Inflammatory macrophage treated with lipopolysaccharide for 1 hour (primary cell): ENCODE data around the gene AK4.
"Not testable (repeated sequence)": the region's sequence is repeated elsewhere in the genome, so short reads cannot be mapped to it uniquely, and the experiment has no call there.

Experiments used
- DNase-seq, 2 donors: peaks; one replicate each; pipeline ENCODE4 v3.0.0-alpha.2; 2020 to 2022

The AK4 gene

GRCh38 chr1:65148178-65148547 lies at the start of gene AK4:
Gene AK4, plus strand, starts transcription at chr1:65148203. Its CDS starts 205 bp downstream, at chr1:65148408.
- not testable (repeated sequence) for DNase-seq

DNA sequence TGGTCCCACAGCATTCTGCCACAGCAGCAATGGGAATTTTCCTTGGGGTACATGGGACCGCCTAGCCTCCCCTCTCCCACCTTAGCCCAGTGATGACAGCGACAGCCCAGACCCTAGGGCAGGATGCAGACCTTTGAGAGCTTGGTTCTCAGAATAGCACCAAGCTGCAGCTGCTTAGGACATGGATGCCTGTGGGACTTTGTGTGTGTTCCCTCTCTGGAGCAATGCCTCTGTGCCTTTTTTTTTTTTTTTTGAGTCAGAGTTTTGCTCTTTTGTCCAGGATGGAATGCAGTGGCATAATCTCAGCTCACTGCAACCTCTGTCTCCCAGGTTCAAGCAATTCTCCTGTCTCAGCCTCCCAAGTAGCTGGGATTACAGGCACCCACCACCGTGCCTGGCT lies 44.2 kb upstream of the AK4 start:
- DNase-seq: no peak

GRCh38 chr1:65104854-65105534 lies 43.0 kb upstream of the AK4 start:
- DNase-seq: no peak

DNA sequence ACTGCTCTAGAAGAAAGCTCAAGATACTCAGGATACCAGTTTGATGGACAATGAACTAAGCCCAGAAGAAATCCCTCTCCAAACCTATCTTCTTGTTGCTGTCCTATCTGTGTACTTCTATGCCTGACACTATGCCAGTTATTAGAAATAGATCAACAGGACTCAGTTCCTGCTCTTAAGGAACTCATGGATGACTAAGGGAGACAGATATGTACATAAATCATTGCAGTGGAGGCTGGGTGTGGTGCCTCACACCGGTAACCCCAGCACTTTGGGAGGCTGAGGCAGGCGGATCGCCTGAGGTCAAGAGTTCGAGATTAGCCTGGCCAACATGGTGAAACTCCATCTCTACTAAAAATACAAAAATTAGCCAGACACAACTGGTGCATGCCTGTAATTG lies 42.4 kb upstream of the AK4 start:
- no peak for DNase-seq

DNA sequence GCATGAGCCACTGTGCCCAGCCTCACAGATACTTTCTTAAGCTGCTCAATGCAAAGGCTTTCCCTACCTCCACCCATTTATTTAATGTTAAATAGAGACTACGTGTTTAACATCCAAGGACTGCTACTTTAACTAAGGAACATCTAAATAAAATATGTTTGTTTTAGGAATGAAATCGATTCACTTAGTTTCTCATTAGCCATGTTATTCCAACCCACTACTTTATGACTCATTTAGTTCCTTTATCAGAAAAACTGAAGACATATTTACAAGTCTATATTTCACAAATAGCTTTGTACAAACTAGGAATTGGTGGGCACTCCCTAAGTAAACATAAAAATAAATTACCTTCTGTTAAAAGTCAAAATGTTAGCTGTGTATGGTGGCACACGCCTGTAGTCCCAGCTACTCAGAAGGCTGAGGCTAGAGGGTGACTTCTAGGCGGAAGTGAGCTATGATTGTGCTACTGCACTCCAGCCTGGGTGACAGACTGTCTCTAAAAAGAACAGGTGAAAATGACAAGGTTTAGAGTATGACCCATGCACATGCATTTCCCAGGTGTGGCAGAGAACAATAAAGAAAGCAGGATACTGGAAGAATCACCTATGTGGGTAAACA lies 39.9 kb upstream of the AK4 start:
- peak in 1 of 2 donors; percentile 17 for DNase-seq

DNA sequence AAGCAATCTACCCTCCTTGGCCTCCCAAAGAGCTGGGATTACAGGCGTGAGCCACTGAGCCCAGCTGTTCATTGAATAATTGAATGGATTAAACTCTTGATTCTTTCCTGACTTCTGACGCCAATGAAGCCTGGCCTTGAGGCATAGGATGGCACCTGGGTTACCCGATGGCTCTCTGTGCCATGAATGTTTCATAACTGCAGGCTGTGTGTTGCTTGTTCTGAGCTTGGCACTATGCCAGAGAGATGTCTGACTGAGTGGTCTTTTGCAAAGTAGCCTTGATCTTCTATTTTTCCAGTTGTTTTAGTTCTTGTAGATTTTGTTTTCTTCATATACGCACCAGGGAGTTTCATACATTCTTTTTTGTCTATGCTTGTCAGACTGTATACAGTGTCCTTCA lies 38.5 kb upstream of the AK4 start:
- DNase-seq: no peak

DNA sequence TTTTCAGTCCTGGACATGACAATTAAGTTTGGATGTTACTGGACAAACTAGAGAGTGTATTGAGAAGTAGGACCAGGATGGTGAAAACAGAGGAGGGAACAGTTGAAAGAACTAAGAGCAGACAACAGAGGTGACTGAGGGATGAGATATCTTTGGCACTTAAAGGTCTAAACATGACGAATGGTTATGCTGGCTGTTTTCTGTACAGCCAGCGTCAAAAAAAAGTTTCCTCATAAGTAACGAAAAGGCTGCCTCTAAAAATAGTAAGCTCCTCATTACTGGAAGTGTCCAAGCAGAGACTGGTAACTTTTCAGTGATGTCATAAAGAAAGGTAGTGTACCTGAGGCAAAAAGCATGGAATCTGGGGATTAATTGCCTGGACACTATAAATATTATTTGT lies 35.2 kb upstream of the AK4 start:
- DNase-seq: no peak

DNA sequence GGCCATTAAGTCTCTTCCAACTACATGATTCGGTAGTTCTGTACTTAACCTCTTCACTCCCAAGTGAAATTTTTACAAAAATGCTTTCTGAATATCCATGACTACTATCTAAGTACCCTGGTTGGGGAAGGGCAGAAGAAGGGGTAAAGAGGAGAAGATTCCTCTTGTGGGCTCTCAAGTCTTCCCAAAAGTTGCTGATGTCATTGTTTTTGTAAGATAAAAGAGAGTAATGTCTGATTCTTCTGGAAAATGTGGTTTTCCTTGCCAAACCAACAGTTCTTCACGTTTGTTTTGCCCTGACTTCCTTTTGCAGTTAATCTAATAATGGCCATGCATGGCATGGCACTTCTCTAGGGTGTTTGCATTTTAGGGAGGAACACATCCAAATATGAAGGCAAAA lies 34.7 kb upstream of the AK4 start:
- DNase-seq: no peak

- DNase-seq: no peak
Measured at GRCh38 chr1:65114322-65114721, 33.7 kb upstream of the AK4 start.

DNA sequence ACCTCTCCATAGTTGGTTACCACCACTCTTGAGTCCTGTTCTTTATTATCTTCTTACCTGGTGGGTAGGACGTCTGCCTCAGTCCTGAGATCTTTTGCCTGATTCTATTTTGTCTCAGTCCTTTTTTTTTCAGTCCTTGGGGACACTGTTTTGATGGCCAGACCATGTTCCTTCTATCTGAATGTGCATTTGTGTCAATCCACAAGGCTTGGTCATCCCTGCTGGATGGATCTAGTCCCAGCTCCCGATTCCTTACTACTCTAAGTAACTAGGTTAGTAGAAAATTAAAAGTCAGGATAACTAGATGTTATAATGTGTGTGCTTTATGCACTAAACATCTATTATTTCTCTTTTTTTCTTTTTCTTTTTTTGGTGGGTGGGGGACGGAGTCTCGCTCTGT lies 28.1 kb upstream of the AK4 start:
- DNase-seq: no peak

GRCh38 chr1:65129104-65129503 lies 18.9 kb upstream of the AK4 start:
- DNase-seq: not testable (repeated sequence)

DNA sequence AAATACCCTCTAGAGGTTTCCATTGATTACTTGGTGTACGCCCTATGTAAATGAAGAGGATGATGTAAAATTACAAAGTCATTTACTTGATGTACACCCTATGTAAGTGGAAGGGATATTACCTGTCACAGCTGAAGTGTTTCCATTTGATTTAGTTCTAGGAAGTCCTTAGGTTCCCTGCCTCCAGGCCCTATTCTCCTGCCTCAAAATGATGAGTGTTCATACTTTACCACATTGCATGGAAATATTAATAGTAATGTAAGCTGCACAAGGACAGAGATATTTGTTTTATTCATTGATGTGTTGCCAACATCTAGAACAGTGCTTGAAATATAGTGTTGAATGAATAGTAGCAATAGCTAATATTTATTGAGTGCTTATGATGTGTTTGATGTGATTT lies 9.5 kb upstream of the AK4 start:
- DNase-seq: no peak

DNA sequence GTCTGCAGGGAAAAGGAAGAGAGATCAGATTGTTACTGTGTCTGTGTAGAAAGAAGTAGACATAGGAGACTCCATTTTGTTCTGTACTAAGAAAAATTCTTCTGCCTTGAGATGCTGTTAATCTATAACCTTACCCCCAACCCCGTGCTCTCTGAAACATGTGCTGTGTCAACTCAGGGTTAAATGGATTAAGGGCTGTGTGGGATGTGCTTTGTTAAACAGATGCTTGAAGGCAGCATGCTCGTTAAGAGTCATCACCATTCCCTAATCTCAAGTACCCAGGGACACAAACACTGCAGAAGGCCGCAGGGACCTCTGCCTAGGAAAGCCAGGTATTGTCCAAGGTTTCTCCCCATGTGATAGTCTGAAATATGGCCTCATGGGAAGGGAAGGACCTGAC lies 8.2 kb upstream of the AK4 start:
- not testable (repeated sequence) for DNase-seq

DNA sequence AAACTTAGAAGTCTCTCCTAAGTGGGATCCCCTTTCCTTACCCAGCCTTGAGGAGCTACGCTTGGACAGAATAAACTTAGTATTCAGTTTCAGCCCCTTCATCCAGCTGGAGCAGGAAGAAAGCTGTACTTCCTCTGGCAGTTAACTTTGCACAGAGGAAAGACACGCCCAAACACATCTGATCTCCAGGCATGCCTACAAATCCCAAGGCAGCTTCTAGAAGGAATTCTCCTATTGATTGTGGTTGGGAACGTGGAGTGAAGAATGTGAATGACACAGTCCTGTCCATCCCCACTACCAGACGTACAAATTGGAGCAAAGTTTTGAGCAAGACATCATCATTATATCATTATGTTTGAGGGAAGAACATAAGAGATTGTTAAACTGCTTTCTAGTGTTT lies 6.6 kb upstream of the AK4 start:
- DNase-seq: no peak

DNA sequence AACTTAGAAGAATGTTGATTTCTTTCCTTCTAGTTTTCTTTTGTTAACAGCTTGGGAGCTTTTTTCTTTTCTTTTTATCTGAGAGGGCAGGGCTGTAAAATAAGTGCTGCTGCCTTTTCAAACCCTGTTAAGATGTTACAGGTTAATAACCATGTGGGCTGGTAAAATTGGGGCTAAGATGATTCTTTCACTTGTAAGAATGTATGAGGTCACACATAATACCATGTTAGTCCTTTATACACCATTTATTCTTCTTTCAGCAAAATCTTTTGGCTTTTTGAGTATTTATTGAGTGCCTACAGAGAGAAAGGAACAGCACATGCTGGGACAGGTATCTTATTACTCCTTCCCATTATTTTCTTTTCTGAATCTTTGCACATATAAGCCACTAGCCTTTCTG lies 6.1 kb upstream of the AK4 start:
- no peak for DNase-seq

DNA sequence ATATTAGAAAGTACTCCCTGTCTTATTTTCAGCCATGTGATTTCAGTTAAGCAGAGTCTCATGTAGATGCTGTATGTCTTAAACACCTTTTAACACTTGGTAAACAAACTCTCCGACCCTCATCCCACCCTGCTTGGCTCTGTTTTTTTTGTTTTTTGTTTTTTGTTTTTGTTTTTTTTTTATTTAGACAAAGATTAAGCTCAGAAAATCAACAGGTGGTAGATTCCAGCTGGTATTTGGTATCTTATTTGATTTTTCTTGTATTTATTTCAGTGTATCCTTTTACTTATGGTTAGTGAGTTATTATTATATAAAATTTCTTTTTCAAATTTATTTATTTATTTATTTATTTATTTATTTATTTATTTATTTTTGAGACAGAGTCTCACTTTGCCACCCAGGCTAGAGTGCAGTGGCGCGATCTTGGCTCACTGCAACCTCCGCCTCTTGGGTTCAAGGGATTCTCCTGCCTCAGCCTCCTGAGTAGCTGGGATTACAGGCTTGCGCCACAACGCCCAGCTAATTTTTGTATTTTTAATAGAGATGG lies 4.8 kb upstream of the AK4 start:
- DNase-seq: not testable (repeated sequence)

DNA sequence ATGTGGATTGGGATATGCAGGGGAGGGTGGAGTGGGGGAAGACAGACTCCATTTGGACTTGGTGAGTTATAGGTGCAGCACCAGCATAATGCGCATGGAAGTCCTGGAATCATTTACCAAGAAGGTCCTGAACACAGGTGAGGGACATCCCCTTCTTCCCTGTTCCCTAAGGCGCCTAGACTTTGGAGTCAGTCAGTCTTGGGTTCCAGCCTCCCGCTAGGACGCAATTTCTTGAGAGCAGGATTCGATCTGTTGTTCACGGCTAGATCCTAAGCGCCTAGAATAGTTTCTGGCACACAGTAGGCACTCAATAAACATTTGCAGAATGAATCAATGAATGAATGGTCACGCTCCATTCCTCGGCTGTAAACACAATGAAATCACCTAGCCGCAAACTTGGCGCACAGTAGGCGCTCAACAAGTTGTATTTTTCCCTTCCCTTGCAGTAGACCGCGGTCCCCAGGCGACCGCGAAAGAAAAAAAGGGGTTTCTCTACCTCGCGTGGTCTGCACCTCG lies 1.0 kb upstream of the AK4 start:
- no peak for DNase-seq

DNA sequence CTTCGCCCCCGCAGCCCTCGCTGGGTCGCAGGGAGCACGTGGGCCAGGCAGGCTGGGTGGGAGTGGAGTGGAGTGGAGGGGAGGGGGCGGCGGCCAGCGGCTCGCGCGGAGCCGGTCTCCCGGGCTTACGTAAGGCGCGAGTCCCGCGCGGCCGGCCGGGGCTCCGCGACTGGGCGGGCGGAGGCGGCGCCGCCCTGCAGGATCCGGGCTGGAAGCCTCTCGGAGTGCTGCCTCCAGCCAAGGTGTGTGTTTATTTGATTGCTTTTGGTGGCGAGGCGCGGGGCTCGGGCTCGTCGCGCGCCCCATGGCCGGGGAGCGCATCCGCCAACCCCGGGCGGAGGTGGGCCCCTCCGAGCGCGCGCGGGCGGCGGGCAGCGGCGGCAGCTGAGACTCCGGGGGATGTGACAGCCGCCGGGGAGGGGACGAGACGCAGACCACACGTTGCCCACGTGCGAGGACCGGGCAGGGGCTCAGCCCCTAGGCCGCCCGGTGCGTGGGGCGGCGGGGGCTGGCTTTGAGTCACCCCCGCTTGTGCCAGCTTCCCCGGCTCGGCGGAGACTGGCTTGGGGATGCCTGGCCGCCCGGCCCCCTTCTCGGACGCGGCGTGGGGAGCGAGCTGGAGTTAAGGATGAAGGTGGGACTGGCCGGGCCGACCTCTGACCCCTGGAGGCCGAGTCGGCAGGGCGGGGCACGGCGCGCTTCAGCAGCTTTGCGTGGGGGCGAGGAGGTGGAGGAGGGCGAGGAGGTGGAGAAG lies 402 bp upstream of the AK4 start:
- no peak for DNase-seq

- peak; percentile 54 to 59 for DNase-seq
Measured at GRCh38 chr1:65148548-65149350, 746 bp downstream of the AK4 start.

- DNase-seq: no peak
Measured at GRCh38 chr1:65149351-65150107, 1.5 kb downstream of the AK4 start.

DNA sequence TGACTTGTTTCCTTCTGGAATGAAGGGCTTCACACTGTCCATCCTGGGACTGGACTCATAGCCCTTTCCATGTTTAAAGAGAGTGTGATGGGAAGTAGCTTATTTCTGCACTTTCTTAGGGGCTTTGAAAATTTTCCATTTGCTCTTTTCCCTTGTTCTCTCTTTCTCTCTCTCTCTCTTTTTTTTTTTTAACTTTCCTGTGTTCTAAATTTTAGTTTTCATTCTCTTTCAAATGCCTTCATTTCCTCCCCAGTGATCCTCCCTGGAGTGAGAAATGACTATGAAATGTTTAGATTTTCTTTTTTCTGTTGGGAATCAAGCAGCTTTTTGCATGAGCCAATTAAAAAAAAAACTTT lies 2.1 kb downstream of the AK4 start:
- DNase-seq: no peak

DNA sequence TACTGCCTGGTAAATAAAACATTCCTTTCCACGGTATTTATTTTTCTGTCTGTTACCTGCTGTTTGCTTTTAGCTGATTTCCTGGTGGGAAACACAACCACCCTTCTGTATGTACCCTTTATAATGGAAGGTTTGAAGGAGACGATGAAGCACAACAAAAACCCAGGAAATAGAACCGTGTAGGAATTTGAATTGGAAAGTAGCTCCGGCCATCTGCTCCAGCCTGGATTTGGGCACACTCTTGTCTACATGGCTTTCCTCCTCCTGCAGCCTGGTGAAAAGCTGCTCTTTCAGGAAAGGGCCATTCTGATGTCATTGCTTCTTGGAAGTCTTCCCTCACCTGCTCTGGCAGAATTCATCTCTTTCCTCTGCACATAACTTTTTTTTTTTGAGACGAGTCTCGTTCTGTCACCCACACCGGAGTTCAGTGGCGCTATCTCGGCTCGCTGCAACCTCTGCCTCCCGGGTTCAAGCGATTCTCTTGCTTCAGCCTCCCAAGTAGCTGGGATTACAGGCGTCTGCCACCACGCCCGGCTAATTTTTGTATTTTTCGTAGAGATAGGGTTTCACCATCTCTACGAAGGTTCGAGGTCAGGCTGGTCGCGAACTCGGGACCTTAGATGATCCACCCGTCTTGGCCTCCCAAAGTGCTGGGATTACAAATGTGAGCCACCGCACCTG lies 2.7 kb downstream of the AK4 start:
- DNase-seq: no peak
